Epithelial cell of prostate (primary cell): ENCODE data around the gene PREX1.
A peak's percentile ranks its signal among the peaks of the same experiment; 100 is the strongest.

Source experiments
- DNase-seq: peaks from one replicate; pipeline ENCODE4 v3.0.0-alpha.2; 2011; ENCODE audit warnings: low read depth, low spot score
- H3K27ac ChIP-seq: fragments of 450-650 bp; 2 replicates; pipeline ENCODE4 v1.5.1; 2017; ENCODE audit warnings: mild to moderate bottlenecking

The PREX1 gene

GRCh38 chr20:48630342-48631075 lies 197.3 kb downstream of the PREX1 start:
- H3K27ac ChIP-seq: no peak overlapping the region
- DNase-seq: no peak

- DNase-seq: no peak
- no peak overlapping the region for H3K27ac ChIP-seq
Measured at GRCh38 chr20:48629960-48630315, 197.9 kb downstream of the PREX1 start.

- H3K27ac ChIP-seq: no peak overlapping the region
- no peak for DNase-seq
Measured at GRCh38 chr20:48629069-48629959, 198.5 kb downstream of the PREX1 start.

GRCh38 chr20:48627737-48628128 lies 200.1 kb downstream of the PREX1 start:
- no peak for DNase-seq
- H3K27ac ChIP-seq: no peak overlapping the region

- H3K27ac ChIP-seq: no peak overlapping the region
- no peak for DNase-seq
Measured at GRCh38 chr20:48626938-48627736, 200.7 kb downstream of the PREX1 start.

- no peak overlapping the region for H3K27ac ChIP-seq
- DNase-seq: no peak
Measured at GRCh38 chr20:48626226-48626937, 201.4 kb downstream of the PREX1 start.

- no peak overlapping the region for H3K27ac ChIP-seq
- no peak for DNase-seq
Measured at GRCh38 chr20:48625136-48625900, 202.5 kb downstream of the PREX1 start.

GRCh38 chr20:48624315-48625020 lies 203.3 kb downstream of the PREX1 start:
- H3K27ac ChIP-seq: no peak overlapping the region
- no peak for DNase-seq

GRCh38 chr20:48623906-48624265 lies 203.9 kb downstream of the PREX1 start:
- no peak for DNase-seq
- no peak overlapping the region for H3K27ac ChIP-seq

- no peak for DNase-seq
- H3K27ac ChIP-seq: no peak overlapping the region
Measured at GRCh38 chr20:48623176-48623905, 204.5 kb downstream of the PREX1 start.

- H3K27ac ChIP-seq: no peak overlapping the region
- no peak for DNase-seq
Measured at GRCh38 chr20:48622421-48622820, 205.4 kb downstream of the PREX1 start.

GRCh38 chr20:48621376-48622078 lies 206.3 kb downstream of the PREX1 start:
- peak; percentile 27 for DNase-seq
- H3K27ac ChIP-seq: peak overlapping the region; percentile 22

GRCh38 chr20:48620507-48621375 lies 207.1 kb downstream of the PREX1 start:
- peak; percentile 43 for DNase-seq
- peak overlapping the region; percentile 22 for H3K27ac ChIP-seq

GRCh38 chr20:48620154-48620506 lies 207.7 kb downstream of the PREX1 start:
- DNase-seq: no peak
- H3K27ac ChIP-seq: no peak overlapping the region

- no peak overlapping the region for H3K27ac ChIP-seq
- DNase-seq: no peak
Measured at GRCh38 chr20:48619126-48620101, 208.4 kb downstream of the PREX1 start.

- DNase-seq: no peak
- H3K27ac ChIP-seq: no peak overlapping the region
Measured at GRCh38 chr20:48618631-48619030, 209.2 kb downstream of the PREX1 start.
